Measurements from ENCODE around the gene GOLGA3. TPM values are rescaled to one million over a fixed set of nuclear protein-coding genes. Genes with fewer than 3 reads are reported as not detected.
A peak's percentile ranks its signal among the peaks of the same experiment; 100 is the strongest.

The GOLGA3 gene
- total and polyA plus RNA-seq, 2 donors from 2014 or later: 7.7 to 53.0 TPM

- DNase-seq (peak in 1 of 5 donors; percentile 32), FAIRE-seq (no peak)
- no peak overlapping the region for H3K4me3 ChIP-seq (ENCODE audit: low read length in 3 of 3)
- H3K36me3 ChIP-seq (ENCODE audit: control insufficient read depth in 2 of 3, insufficient read depth in 3 of 3, low read length in 3 of 3): peaks cover 20 to 65% (median 44%) of the 10 kb centered on the region in 3 donors
- H3K9ac ChIP-seq (ENCODE audit: low read length in 3 of 3): no peak overlapping the region
- H3K27ac ChIP-seq (ENCODE audit: low read depth in 2 of 2, low read length in 2 of 2): no peak overlapping the region
- no peaks in the 10 kb centered on the region for H3K9me3 ChIP-seq (ENCODE audit: control insufficient read depth in 2 of 3, insufficient read depth in 1 of 3, low read length in 3 of 3)
- no peaks in the 10 kb centered on the region for H3K27me3 ChIP-seq (ENCODE audit: control insufficient read depth, insufficient read depth, low read length)
- TF ChIP-seq CTCF (IDR thresholded peaks at IDR 0.05; ENCODE audit: borderline replicate concordance, extremely low read depth, insufficient read depth): no peak
- intact Hi-C loops (cut with DNase I): no loop called here
- H3K4me1 ChIP-seq (ENCODE audit: control insufficient read depth in 2 of 3, insufficient read depth in 2 of 3, low read depth in 1 of 3, low read length in 3 of 3): no peaks in the 10 kb centered on the region
These were observed 81.3 kb downstream of the GOLGA3 start for GRCh38 chr12:132747395-132747794.

GRCh38 chr12:132746613-132747012 lies 82.1 kb downstream of the GOLGA3 start:
- Histone ChIP-seq H3K27ac (ENCODE audit: low read depth in 2 of 2, low read length in 2 of 2) (no peak overlapping the region), H3K9ac (ENCODE audit: low read length in 3 of 3) (no peak overlapping the region), H3K4me1 (ENCODE audit: control insufficient read depth in 2 of 3, insufficient read depth in 2 of 3, low read depth in 1 of 3, low read length in 3 of 3) (no peaks in the 10 kb centered on the region), H3K36me3 (ENCODE audit: control insufficient read depth in 2 of 3, insufficient read depth in 3 of 3, low read length in 3 of 3) (peaks cover 23 to 73% (median 45%) of the 10 kb centered on the region in 3 donors), H3K27me3 (ENCODE audit: control insufficient read depth, insufficient read depth, low read length) (no peaks in the 10 kb centered on the region), H3K9me3 (ENCODE audit: control insufficient read depth in 2 of 3, insufficient read depth in 1 of 3, low read length in 3 of 3) (no peaks in the 10 kb centered on the region), H3K4me3 (ENCODE audit: low read length in 3 of 3) (no peak overlapping the region)
- intact Hi-C loops (cut with DNase I): no loop called here
- TF ChIP-seq CTCF (IDR thresholded peaks at IDR 0.05; ENCODE audit: borderline replicate concordance, extremely low read depth, insufficient read depth): no peak
- FAIRE-seq (no peak), DNase-seq (no peak)

- H3K36me3 ChIP-seq (ENCODE audit: control insufficient read depth in 2 of 3, insufficient read depth in 3 of 3, low read length in 3 of 3): peaks cover 22 to 83% (median 51%) of the 10 kb centered on the region in 3 donors
- H3K4me1 ChIP-seq (ENCODE audit: control insufficient read depth in 2 of 3, insufficient read depth in 2 of 3, low read depth in 1 of 3, low read length in 3 of 3): no peaks in the 10 kb centered on the region
- no peak overlapping the region for H3K27ac ChIP-seq (ENCODE audit: low read depth in 2 of 2, low read length in 2 of 2)
- no peaks in the 10 kb centered on the region for H3K9me3 ChIP-seq (ENCODE audit: control insufficient read depth in 2 of 3, insufficient read depth in 1 of 3, low read length in 3 of 3)
- intact Hi-C loops (cut with DNase I): no loop called here
- H3K4me3 ChIP-seq (ENCODE audit: low read length in 3 of 3): no peak overlapping the region
- peak in 1 of 5 donors; percentile 46 for DNase-seq
- H3K27me3 ChIP-seq (ENCODE audit: control insufficient read depth, insufficient read depth, low read length): no peaks in the 10 kb centered on the region
- no peak for FAIRE-seq
- H3K9ac ChIP-seq (ENCODE audit: low read length in 3 of 3): no peak overlapping the region
- TF ChIP-seq CTCF (IDR thresholded peaks at IDR 0.05; ENCODE audit: borderline replicate concordance, extremely low read depth, insufficient read depth): no peak
These were observed 84.8 kb downstream of the GOLGA3 start for GRCh38 chr12:132743831-132744230.

GRCh38 chr12:132741620-132742019 lies 87.0 kb downstream of the GOLGA3 start:
- DNase-seq: no peak
- Histone ChIP-seq H3K9me3 (ENCODE audit: control insufficient read depth in 2 of 3, insufficient read depth in 1 of 3, low read length in 3 of 3) (no peaks in the 10 kb centered on the region), H3K9ac (ENCODE audit: low read length in 3 of 3) (no peak overlapping the region), H3K4me3 (ENCODE audit: low read length in 3 of 3) (no peak overlapping the region), H3K4me1 (ENCODE audit: control insufficient read depth in 2 of 3, insufficient read depth in 2 of 3, low read depth in 1 of 3, low read length in 3 of 3) (no peaks in the 10 kb centered on the region), H3K36me3 (ENCODE audit: control insufficient read depth in 2 of 3, insufficient read depth in 3 of 3, low read length in 3 of 3) (peaks cover 15 to 77% (median 38%) of the 10 kb centered on the region in 3 donors), H3K27me3 (ENCODE audit: control insufficient read depth, insufficient read depth, low read length) (no peaks in the 10 kb centered on the region), H3K27ac (ENCODE audit: low read depth in 2 of 2, low read length in 2 of 2) (no peak overlapping the region)
- FAIRE-seq: no peak
- intact Hi-C loops (cut with DNase I): no loop called here
- TF ChIP-seq CTCF (IDR thresholded peaks at IDR 0.05; ENCODE audit: borderline replicate concordance, extremely low read depth, insufficient read depth): no peak
